Mammary epithelial cell (primary cell): Measurements from ENCODE around the gene TRAPPC5.

Experiments used
- EZH2 ChIP-seq: IDR thresholded peaks from 2 replicates; pipeline ENCODE4 v1.6.1; 2012; ENCODE audit warnings: low read length, inconsistent platforms, borderline replicate concordance
- TF ChIP-seq, protein P1 (sequence below), 2 donors: IDR thresholded peaks in 1 of 2; conservative IDR thresholded peaks in 1 of 2; 2 replicates each; pipeline ENCODE4 v1.5.1; 2011 to 2012; ENCODE audit warnings: inconsistent platforms in 2 of 2, low read length in 2 of 2, mild to moderate bottlenecking in 2 of 2, control low read depth in 1 of 2, low read depth in 1 of 2; ENCODE audit not compliant: insufficient read depth in 1 of 2; ENCODE audit errors: extremely low read depth in 1 of 2

DNA sequence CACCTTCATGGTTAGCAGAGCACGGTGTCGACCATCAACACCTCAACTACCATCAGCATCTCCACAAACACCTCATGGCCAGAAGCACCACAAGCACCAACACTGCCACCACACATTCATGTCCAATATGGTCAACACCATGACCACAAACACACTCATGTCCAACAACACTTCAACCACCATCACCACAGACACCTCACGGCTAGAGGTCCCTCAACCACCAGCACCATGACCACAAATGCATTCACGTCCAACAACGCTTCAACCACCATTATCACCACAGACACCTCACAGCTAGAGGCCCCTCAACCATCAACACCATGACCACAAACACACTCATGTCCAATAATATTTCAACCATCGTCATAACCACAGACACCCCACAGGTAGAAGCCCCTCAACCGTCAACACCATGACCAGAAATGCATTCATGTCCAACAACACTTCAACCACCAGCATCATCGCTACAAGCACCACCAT is 10.2 kb downstream of the TRAPPC5 start:
- TF ChIP-seq, protein P1, sequence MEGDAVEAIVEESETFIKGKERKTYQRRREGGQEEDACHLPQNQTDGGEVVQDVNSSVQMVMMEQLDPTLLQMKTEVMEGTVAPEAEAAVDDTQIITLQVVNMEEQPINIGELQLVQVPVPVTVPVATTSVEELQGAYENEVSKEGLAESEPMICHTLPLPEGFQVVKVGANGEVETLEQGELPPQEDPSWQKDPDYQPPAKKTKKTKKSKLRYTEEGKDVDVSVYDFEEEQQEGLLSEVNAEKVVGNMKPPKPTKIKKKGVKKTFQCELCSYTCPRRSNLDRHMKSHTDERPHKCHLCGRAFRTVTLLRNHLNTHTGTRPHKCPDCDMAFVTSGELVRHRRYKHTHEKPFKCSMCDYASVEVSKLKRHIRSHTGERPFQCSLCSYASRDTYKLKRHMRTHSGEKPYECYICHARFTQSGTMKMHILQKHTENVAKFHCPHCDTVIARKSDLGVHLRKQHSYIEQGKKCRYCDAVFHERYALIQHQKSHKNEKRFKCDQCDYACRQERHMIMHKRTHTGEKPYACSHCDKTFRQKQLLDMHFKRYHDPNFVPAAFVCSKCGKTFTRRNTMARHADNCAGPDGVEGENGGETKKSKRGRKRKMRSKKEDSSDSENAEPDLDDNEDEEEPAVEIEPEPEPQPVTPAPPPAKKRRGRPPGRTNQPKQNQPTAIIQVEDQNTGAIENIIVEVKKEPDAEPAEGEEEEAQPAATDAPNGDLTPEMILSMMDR (conservative IDR thresholded peaks at IDR 0.05 in 1 of 2, IDR thresholded peaks at IDR 0.05 in 1 of 2; ENCODE audit: extremely low read depth in 1 of 2, insufficient read depth in 1 of 2, low read depth in 1 of 2, low read length in 2 of 2) = no peak
- TF ChIP-seq EZH2 = no peak
